K562 (cell line): ENCODE data around the gene TRMT2A. TPM values are rescaled to one million over a fixed set of nuclear protein-coding genes. Genes with fewer than 3 reads are reported as not detected.
A peak's percentile ranks its signal among the peaks of the same experiment; 100 is the strongest.

Source experiments
- DMBX1 ChIP-seq: fragments of 250-450 bp; sonication (Bioruptor Pico); IDR thresholded peaks from 2 replicates; pipeline ENCODE4 v1.8.0; 2022; ENCODE audit warnings: inconsistent platforms, mild to moderate bottlenecking, moderate library complexity, borderline replicate concordance
- FOXA3 ChIP-seq, 2 experiments: fragments of 450-650 bp in 1 of 2; sonication (generic) in 1 of 2; formaldehyde crosslinking; IDR thresholded peaks in 1 of 2; conservative IDR thresholded peaks in 1 of 2; 2 replicates each; pipeline versions ENCODE4 v1.4.0 to v1.8.0; 2020 to 2022; ENCODE audit warnings: mild to moderate bottlenecking in 2 of 2, missing genetic modification reagents in 1 of 2
- FOXJ3 ChIP-seq: sonication (generic); formaldehyde crosslinking; IDR thresholded peaks from 2 replicates; pipeline ENCODE4 v1.4.0; 2020; ENCODE audit warnings: mild to moderate bottlenecking, missing genetic modification reagents
- MCM7 ChIP-seq, 2 experiments: fragments of 450-650 bp; IDR thresholded peaks; 2 replicates each; pipeline ENCODE4 v1.6.1; 2016 to 2018
- NFE2 ChIP-seq: IDR thresholded peaks from 2 replicates; pipeline ENCODE4 v1.6.1; 2014; ENCODE audit warnings: antibody characterized with exemption, low read depth
- NFIC ChIP-seq: fragments of 450-650 bp; IDR thresholded peaks from 2 replicates; pipeline ENCODE4 v1.6.1; 2017; ENCODE audit warnings: mild to moderate bottlenecking, inconsistent platforms
- NFXL1 ChIP-seq: fragments of 450-650 bp; formaldehyde crosslinking; IDR thresholded peaks from 2 replicates; pipeline ENCODE4 v1.4.0; 2021; ENCODE audit warnings: mild to moderate bottlenecking
- PHB ChIP-seq: fragments of 250-450 bp; sonication (Bioruptor Pico); IDR thresholded peaks from 2 replicates; pipeline ENCODE4 v1.5.0; 2021
- PRPF4 ChIP-seq: fragments of 200-400 bp; formaldehyde crosslinking; IDR thresholded peaks from one replicate; pipeline ENCODE4 v1.6.1; 2017; ENCODE audit warnings: low read length, low read depth, mild to moderate bottlenecking; ENCODE audit not compliant: insufficient read depth, poor library complexity, severe bottlenecking
- SNIP1 ChIP-seq: fragments of 450-650 bp; IDR thresholded peaks from 2 replicates; pipeline ENCODE4 v1.7.1; 2017; ENCODE audit warnings: low read depth, mild to moderate bottlenecking
- TAF9B ChIP-seq: fragments of 450-650 bp; IDR thresholded peaks from 2 replicates; pipeline ENCODE4 v1.6.1; 2018; ENCODE audit warnings: mild to moderate bottlenecking; ENCODE audit not compliant: partially characterized antibody
- ZC3H11A ChIP-seq: IDR thresholded peaks from 2 replicates; pipeline ENCODE4 v1.6.1; 2012; ENCODE audit warnings: low read depth, low read length, improper control_type of control experiment
- ZFP30 ChIP-seq: fragments of 250-450 bp; sonication (Bioruptor Pico); IDR thresholded peaks from 2 replicates; pipeline ENCODE4 v1.8.0; 2022; ENCODE audit warnings: moderate library complexity, mild to moderate bottlenecking, inconsistent platforms, borderline replicate concordance
- polyA plus RNA-seq, 8 experiments: library from polyadenylated mRNA; depleted of rRNA in 4 of 8; stranded (reverse) in 5 of 8; unstranded in 3 of 8; fragments of >200 nt; fragmentation: Nextera tagmentation in 2 of 8; fragmentation: Illumina TruSeq in 1 of 8; extraction: Ambion mirVana in 2 of 8; extraction: Trizol in 1 of 8; gene quantifications; 2 replicates each; pipeline versions ENCODE4 v1.2.1 to v1.2.3, GENCODE V29; 2011 to 2014; ENCODE audit warnings: inconsistent platforms in 1 of 8, missing spikeins in 1 of 8
- total RNA-seq, 7 experiments: library from RNA; depleted of rRNA in 6 of 7; stranded (reverse); fragments of >200 nt in 6 of 7; fragmentation: Illumina TruSeq in 2 of 7; extraction: Trizol in 2 of 7; gene quantifications; 2 replicates each; pipeline versions ENCODE4 v1.2.1 to v1.2.3, GENCODE V29; 2011 to 2021; ENCODE audit warnings: low replicate concordance in 1 of 7
- TF ChIP-seq, protein P1 (sequence below), 2 experiments: fragments of 150-350 bp in 1 of 2; IDR thresholded peaks; 2 replicates each; pipeline ENCODE4 v1.6.1; 2012 to 2016; ENCODE audit warnings: low read depth in 2 of 2, low read length in 2 of 2, mild to moderate bottlenecking in 1 of 2, moderate library complexity in 1 of 2
- TF ChIP-seq, protein P2 (sequence below): sonication (generic); formaldehyde crosslinking; IDR thresholded peaks from 2 replicates; pipeline ENCODE4 v1.8.0; 2022; ENCODE audit warnings: mild to moderate bottlenecking, low read depth, missing genetic modification reagents
- TF ChIP-seq, protein P3 (sequence below): sonication (generic); formaldehyde crosslinking; IDR thresholded peaks from 2 replicates; pipeline ENCODE4 v1.5.0; 2020; ENCODE audit warnings: missing genetic modification reagents
- TF ChIP-seq, protein P4 (sequence below), 2 experiments: fragments of 200-800 bp in 1 of 2; sonication (Bioruptor generic) in 1 of 2; sonication (generic) in 1 of 2; formaldehyde crosslinking in 1 of 2; IDR thresholded peaks in 1 of 2; conservative IDR thresholded peaks in 1 of 2; 2 replicates each; pipeline versions ENCODE4 v1.5.0 to v1.6.1; 2016 to 2020; ENCODE audit warnings: missing compliant biosample characterization in 1 of 2, missing genetic modification characterization in 1 of 2, missing genetic modification reagents in 1 of 2

Gene TRMT2A
- total and polyA plus RNA-seq, 9 of the 15 experiments (the other 6 are each of a cell fraction or from before 2014, with no cell fraction given): 1.6 to 265 (median 140) TPM

DNA sequence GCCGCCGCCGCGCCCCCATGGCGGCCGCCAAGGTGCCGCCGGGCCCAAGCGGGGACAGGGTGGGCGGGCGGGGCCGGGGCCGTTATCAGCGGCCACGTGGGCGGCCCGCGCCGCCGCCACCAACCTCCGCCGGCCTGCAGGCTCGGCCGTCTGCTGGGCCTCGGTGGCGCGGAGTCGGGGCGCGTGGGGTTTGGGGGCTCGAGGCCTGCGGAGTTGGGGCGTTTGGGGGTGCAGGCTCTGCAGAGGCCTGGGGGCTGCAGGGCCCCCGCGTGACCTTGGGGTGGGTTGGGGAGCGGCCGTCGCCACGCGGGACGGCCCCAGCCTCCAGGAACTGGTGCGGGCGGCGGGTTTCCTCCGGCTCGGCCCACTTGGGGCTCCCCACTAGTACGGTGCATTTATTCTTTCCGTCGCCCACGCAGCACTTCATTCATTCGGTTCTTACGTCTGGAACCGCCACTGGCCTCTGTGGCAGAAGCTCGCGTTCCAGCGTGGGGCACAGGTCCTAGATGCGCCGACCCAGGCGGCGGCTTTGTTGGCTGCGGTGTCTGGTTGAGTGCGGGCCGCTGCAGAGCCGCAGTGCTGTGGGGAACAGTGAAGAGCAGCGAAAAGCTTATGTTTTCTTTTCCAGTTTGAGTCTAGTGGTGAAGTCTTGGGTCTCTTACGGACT, 740 bp upstream of the TRMT2A start (continued):
- TF ChIP-seq DMBX1 (CRISPR knock-in tag) (no peak), TAF9B (no peak), PHB (CRISPR knock-in tag) (peak; percentile 92; the same call in 1 of the 2 replicates), FOXJ3 (CRISPR knock-in tag) (no peak), SNIP1 (no peak), NFIC (no peak), PRPF4 (no peak), NFE2 (no peak; the same call in 1 of the 2 replicates), NFXL1 (CRISPR knock-in tag) (no peak), ZFP30 (CRISPR knock-in tag) (no peak), FOXA3 (CRISPR knock-in tag; conservative IDR thresholded peaks at IDR 0.05 in 1 of 2, IDR thresholded peaks at IDR 0.05 in 1 of 2) (no peak), ZC3H11A (peak; percentile 84), MCM7 (IDR thresholded peaks at IDR 0.05) (no peak)
- TF ChIP-seq, protein P1, sequence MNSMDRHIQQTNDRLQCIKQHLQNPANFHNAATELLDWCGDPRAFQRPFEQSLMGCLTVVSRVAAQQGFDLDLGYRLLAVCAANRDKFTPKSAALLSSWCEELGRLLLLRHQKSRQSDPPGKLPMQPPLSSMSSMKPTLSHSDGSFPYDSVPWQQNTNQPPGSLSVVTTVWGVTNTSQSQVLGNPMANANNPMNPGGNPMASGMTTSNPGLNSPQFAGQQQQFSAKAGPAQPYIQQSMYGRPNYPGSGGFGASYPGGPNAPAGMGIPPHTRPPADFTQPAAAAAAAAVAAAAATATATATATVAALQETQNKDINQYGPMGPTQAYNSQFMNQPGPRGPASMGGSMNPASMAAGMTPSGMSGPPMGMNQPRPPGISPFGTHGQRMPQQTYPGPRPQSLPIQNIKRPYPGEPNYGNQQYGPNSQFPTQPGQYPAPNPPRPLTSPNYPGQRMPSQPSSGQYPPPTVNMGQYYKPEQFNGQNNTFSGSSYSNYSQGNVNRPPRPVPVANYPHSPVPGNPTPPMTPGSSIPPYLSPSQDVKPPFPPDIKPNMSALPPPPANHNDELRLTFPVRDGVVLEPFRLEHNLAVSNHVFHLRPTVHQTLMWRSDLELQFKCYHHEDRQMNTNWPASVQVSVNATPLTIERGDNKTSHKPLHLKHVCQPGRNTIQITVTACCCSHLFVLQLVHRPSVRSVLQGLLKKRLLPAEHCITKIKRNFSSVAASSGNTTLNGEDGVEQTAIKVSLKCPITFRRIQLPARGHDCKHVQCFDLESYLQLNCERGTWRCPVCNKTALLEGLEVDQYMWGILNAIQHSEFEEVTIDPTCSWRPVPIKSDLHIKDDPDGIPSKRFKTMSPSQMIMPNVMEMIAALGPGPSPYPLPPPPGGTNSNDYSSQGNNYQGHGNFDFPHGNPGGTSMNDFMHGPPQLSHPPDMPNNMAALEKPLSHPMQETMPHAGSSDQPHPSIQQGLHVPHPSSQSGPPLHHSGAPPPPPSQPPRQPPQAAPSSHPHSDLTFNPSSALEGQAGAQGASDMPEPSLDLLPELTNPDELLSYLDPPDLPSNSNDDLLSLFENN (IDR thresholded peaks at IDR 0.05; ENCODE audit: low read depth in 2 of 2, low read length in 2 of 2): no peak; a peak in 1 of 4 replicates
- TF ChIP-seq, protein P2, sequence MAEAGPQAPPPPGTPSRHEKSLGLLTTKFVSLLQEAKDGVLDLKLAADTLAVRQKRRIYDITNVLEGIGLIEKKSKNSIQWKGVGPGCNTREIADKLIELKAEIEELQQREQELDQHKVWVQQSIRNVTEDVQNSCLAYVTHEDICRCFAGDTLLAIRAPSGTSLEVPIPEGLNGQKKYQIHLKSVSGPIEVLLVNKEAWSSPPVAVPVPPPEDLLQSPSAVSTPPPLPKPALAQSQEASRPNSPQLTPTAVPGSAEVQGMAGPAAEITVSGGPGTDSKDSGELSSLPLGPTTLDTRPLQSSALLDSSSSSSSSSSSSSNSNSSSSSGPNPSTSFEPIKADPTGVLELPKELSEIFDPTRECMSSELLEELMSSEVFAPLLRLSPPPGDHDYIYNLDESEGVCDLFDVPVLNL (CRISPR knock-in tag): no peak
- TF ChIP-seq, protein P3, sequence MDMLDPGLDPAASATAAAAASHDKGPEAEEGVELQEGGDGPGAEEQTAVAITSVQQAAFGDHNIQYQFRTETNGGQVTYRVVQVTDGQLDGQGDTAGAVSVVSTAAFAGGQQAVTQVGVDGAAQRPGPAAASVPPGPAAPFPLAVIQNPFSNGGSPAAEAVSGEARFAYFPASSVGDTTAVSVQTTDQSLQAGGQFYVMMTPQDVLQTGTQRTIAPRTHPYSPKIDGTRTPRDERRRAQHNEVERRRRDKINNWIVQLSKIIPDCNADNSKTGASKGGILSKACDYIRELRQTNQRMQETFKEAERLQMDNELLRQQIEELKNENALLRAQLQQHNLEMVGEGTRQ (CRISPR knock-in tag): no peak
- TF ChIP-seq, protein P4, sequence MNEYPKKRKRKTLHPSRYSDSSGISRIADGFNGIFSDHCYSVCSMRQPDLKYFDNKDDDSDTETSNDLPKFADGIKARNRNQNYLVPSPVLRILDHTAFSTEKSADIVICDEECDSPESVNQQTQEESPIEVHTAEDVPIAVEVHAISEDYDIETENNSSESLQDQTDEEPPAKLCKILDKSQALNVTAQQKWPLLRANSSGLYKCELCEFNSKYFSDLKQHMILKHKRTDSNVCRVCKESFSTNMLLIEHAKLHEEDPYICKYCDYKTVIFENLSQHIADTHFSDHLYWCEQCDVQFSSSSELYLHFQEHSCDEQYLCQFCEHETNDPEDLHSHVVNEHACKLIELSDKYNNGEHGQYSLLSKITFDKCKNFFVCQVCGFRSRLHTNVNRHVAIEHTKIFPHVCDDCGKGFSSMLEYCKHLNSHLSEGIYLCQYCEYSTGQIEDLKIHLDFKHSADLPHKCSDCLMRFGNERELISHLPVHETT (CRISPR knock-in tag; conservative IDR thresholded peaks at IDR 0.05 in 1 of 2, IDR thresholded peaks at IDR 0.05 in 1 of 2): no peak
